ENCODE results near the gene NOD1. TPM values are rescaled to one million over a fixed set of nuclear protein-coding genes. Genes with fewer than 3 reads are reported as not detected.

NOD1 gene
- polyA plus RNA-seq, 2 of the 4 experiments (the other 2 are of a cell fraction): 4.8 to 6.5 TPM

DNA sequence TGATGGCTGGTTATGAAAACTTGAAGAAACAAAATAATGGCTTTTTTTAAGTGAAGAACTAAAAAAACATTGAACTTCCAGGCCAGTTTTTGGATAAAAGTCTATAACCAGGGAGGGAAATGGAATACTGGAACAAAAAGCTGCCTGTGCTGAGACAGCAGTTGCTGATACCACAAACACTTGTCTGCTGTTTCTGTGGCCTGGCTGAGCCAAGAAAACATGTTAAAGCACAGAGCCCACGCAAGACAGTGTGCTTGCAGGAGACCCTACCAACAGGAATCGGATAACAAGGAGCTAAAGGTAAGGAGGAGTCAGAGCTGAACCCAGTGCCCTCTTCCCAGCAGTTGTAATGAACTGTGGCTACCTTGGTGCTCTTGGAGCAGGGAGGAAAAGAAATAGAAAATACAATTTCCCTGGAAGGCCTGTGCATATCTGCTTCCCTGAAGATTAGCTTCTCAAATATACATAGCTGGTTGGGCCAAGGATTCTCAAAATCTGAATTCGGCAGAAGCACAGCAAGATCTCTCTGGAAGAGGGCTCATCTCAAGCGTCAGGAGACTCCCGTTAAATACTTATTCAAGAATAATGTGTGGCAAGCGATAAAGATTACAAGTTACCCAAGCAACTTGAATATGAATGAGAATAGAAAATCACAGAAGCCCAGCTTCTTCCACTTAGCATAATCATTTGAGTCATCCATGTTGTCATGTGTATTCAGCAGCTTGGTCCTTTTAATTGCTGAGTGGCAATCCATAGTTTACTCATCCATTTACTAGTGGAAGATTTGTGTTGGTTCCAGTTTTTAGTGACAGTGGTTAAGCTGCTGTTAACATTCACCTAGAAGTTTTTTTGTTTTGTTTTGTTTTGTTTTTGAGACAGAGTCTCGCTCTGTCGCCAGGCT lies 87.6 kb downstream of the NOD1 start:
- TF ChIP-seq, protein P1, sequence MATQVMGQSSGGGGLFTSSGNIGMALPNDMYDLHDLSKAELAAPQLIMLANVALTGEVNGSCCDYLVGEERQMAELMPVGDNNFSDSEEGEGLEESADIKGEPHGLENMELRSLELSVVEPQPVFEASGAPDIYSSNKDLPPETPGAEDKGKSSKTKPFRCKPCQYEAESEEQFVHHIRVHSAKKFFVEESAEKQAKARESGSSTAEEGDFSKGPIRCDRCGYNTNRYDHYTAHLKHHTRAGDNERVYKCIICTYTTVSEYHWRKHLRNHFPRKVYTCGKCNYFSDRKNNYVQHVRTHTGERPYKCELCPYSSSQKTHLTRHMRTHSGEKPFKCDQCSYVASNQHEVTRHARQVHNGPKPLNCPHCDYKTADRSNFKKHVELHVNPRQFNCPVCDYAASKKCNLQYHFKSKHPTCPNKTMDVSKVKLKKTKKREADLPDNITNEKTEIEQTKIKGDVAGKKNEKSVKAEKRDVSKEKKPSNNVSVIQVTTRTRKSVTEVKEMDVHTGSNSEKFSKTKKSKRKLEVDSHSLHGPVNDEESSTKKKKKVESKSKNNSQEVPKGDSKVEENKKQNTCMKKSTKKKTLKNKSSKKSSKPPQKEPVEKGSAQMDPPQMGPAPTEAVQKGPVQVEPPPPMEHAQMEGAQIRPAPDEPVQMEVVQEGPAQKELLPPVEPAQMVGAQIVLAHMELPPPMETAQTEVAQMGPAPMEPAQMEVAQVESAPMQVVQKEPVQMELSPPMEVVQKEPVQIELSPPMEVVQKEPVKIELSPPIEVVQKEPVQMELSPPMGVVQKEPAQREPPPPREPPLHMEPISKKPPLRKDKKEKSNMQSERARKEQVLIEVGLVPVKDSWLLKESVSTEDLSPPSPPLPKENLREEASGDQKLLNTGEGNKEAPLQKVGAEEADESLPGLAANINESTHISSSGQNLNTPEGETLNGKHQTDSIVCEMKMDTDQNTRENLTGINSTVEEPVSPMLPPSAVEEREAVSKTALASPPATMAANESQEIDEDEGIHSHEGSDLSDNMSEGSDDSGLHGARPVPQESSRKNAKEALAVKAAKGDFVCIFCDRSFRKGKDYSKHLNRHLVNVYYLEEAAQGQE (IDR thresholded peaks at IDR 0.05): no peak
- TF ChIP-seq, protein P2, sequence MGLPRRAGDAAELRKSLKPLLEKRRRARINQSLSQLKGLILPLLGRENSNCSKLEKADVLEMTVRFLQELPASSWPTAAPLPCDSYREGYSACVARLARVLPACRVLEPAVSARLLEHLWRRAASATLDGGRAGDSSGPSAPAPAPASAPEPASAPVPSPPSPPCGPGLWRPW (IDR thresholded peaks at IDR 0.05): no peak
- TF ChIP-seq TFCP2L1 (CRISPR knock-in tag; IDR thresholded peaks at IDR 0.05): no peak
- TF ChIP-seq FOSB (CRISPR knock-in tag; IDR thresholded peaks at IDR 0.05): no peak
- TF ChIP-seq HOXB5 (CRISPR knock-in tag; IDR thresholded peaks at IDR 0.05): no peak
- TF ChIP-seq ZC3H11A (IDR thresholded peaks at IDR 0.05): no peak
- TF ChIP-seq EHMT2 (IDR thresholded peaks at IDR 0.05; ENCODE audit: low read depth): no peak
- TF ChIP-seq MYC (IDR thresholded peaks at IDR 0.05; ENCODE audit: borderline replicate concordance, low read length): no peak
- TF ChIP-seq RCOR1 (IDR thresholded peaks at IDR 0.05; ENCODE audit: low read depth, low read length): no peak
- TF ChIP-seq TP53 (CRISPR knock-in tag; IDR thresholded peaks at IDR 0.05): no peak
- TF ChIP-seq PHF8 (IDR thresholded peaks at IDR 0.05; ENCODE audit: borderline replicate concordance, low read depth): no peak
- TF ChIP-seq RFX5 (IDR thresholded peaks at IDR 0.05): no peak
- no peak for TF ChIP-seq RARB (CRISPR knock-in tag; IDR thresholded peaks at IDR 0.05)
- TF ChIP-seq, protein P3, sequence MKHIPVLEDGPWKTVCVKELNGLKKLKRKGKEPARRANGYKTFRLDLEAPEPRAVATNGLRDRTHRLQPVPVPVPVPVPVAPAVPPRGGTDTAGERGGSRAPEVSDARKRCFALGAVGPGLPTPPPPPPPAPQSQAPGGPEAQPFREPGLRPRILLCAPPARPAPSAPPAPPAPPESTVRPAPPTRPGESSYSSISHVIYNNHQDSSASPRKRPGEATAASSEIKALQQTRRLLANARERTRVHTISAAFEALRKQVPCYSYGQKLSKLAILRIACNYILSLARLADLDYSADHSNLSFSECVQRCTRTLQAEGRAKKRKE (CRISPR knock-in tag; IDR thresholded peaks at IDR 0.05; ENCODE audit: low read depth): no peak
- TF ChIP-seq, protein P4, sequence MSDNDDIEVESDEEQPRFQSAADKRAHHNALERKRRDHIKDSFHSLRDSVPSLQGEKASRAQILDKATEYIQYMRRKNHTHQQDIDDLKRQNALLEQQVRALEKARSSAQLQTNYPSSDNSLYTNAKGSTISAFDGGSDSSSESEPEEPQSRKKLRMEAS (IDR thresholded peaks at IDR 0.05): no peak
- TF ChIP-seq SMC3 (IDR thresholded peaks at IDR 0.05): no peak
- Histone ChIP-seq H3K4me3 (no peak overlapping the region), H3K9me3 (no peaks in the 10 kb centered on the region), H3K4me2 (no peak overlapping the region), H3K4me1 (no peaks in the 10 kb centered on the region), H3K27ac (no peak overlapping the region)
- FAIRE-seq: no peak
- ChIA-PET POLR2A (no interaction called here), CTCF (interaction anchor here (1.0 to 1.4 kb wide), 2 partner anchors 88 to 107 kb away, joined by 3 read pairs; partner anchors contain the start of gene ZNRF2)
- ATAC-seq: no peak
- WGBS (ENCODE audit: missing lambda C conversion rate): 93% methylated on average over 8 of the region's 8 CpGs
- no peak for DNase-seq (ENCODE audit: low read depth in 1 of 2, low spot score in 1 of 2)

DNA sequence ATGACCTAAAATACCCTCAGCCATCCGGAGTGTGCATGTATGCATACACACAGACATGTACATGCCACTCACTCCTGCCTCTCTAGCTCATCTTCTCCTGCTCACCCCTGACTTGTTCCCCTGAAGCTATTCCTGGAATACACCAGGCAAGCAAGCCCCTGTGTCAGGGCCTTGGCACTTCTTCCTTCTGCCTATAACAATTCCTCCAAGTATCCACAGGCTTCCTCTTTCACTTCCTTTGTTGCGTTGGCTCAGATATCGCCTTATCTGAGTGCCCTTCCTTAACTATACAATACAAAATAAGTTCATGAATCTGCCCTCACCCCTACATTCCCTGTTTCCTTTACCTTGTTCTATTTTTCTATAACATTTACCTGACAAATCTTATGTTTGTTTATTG lies 88.8 kb downstream of the NOD1 start:
- Histone ChIP-seq H3K4me1 (no peaks in the 10 kb centered on the region), H3K9me3 (no peaks in the 10 kb centered on the region), H3K27ac (no peak overlapping the region), H3K4me3 (no peak overlapping the region), H3K4me2 (no peak overlapping the region)
- POLR2A ChIA-PET: no interaction called here
- DNase-seq (ENCODE audit: low read depth in 1 of 2, low spot score in 1 of 2) (no peak), FAIRE-seq (no peak), ATAC-seq (no peak)
- CTCF ChIA-PET: interaction anchor here (1.4 to 2.0 kb wide), 2 partner anchors 79 to 113 kb away, joined by 3 to 9 read pairs; no protein-coding TSS in a partner anchor
- WGBS (ENCODE audit: missing lambda C conversion rate): 87% methylated on average over 3 of the region's 3 CpGs
- TF ChIP-seq, protein P5, sequence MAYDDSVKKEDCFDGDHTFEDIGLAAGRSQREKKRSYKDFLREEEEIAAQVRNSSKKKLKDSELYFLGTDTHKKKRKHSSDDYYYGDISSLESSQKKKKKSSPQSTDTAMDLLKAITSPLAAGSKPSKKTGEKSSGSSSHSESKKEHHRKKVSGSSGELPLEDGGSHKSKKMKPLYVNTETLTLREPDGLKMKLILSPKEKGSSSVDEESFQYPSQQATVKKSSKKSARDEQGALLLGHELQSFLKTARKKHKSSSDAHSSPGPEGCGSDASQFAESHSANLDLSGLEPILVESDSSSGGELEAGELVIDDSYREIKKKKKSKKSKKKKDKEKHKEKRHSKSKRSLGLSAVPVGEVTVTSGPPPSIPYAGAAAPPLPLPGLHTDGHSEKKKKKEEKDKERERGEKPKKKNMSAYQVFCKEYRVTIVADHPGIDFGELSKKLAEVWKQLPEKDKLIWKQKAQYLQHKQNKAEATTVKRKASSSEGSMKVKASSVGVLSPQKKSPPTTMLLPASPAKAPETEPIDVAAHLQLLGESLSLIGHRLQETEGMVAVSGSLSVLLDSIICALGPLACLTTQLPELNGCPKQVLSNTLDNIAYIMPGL (CRISPR knock-in tag; IDR thresholded peaks at IDR 0.05; ENCODE audit: borderline replicate concordance): no peak
- TF ChIP-seq SMC3 (IDR thresholded peaks at IDR 0.05): no peak
- no peak for TF ChIP-seq EHF (CRISPR knock-in tag; IDR thresholded peaks at IDR 0.05)
- no peak for TF ChIP-seq BHLHE40 (IDR thresholded peaks at IDR 0.05; ENCODE audit: low read depth, low read length)
- TF ChIP-seq, protein P6, sequence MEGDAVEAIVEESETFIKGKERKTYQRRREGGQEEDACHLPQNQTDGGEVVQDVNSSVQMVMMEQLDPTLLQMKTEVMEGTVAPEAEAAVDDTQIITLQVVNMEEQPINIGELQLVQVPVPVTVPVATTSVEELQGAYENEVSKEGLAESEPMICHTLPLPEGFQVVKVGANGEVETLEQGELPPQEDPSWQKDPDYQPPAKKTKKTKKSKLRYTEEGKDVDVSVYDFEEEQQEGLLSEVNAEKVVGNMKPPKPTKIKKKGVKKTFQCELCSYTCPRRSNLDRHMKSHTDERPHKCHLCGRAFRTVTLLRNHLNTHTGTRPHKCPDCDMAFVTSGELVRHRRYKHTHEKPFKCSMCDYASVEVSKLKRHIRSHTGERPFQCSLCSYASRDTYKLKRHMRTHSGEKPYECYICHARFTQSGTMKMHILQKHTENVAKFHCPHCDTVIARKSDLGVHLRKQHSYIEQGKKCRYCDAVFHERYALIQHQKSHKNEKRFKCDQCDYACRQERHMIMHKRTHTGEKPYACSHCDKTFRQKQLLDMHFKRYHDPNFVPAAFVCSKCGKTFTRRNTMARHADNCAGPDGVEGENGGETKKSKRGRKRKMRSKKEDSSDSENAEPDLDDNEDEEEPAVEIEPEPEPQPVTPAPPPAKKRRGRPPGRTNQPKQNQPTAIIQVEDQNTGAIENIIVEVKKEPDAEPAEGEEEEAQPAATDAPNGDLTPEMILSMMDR (IDR thresholded peaks at IDR 0.05): no peak
- TF ChIP-seq HEYL (CRISPR knock-in tag; IDR thresholded peaks at IDR 0.05): no peak
- TF ChIP-seq GATA3 (IDR thresholded peaks at IDR 0.05; ENCODE audit: borderline replicate concordance): no peak
- TF ChIP-seq CBX8 (IDR thresholded peaks at IDR 0.05): no peak
- TF ChIP-seq KDM1A (IDR thresholded peaks at IDR 0.05; ENCODE audit: low read depth): no peak
- TF ChIP-seq FOSL2 (IDR thresholded peaks at IDR 0.05): no peak
- TF ChIP-seq FOSL2 (CRISPR knock-in tag; IDR thresholded peaks at IDR 0.05): no peak
- no peak for TF ChIP-seq HOXB5 (CRISPR knock-in tag; IDR thresholded peaks at IDR 0.05)
- TF ChIP-seq POLR2A (IDR thresholded peaks at IDR 0.05; ENCODE audit: low read length): no peak
- TF ChIP-seq, protein P7, sequence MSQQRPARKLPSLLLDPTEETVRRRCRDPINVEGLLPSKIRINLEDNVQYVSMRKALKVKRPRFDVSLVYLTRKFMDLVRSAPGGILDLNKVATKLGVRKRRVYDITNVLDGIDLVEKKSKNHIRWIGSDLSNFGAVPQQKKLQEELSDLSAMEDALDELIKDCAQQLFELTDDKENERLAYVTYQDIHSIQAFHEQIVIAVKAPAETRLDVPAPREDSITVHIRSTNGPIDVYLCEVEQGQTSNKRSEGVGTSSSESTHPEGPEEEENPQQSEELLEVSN (IDR thresholded peaks at IDR 0.05; ENCODE audit: borderline replicate concordance, low read depth): no peak
- no peak for TF ChIP-seq ZFP36 (IDR thresholded peaks at IDR 0.05; ENCODE audit: borderline replicate concordance, partially characterized antibody)

Measured in A549 (cell line).